ENCODE data around the gene MAP1B.

- TF ChIP-seq, protein P1, sequence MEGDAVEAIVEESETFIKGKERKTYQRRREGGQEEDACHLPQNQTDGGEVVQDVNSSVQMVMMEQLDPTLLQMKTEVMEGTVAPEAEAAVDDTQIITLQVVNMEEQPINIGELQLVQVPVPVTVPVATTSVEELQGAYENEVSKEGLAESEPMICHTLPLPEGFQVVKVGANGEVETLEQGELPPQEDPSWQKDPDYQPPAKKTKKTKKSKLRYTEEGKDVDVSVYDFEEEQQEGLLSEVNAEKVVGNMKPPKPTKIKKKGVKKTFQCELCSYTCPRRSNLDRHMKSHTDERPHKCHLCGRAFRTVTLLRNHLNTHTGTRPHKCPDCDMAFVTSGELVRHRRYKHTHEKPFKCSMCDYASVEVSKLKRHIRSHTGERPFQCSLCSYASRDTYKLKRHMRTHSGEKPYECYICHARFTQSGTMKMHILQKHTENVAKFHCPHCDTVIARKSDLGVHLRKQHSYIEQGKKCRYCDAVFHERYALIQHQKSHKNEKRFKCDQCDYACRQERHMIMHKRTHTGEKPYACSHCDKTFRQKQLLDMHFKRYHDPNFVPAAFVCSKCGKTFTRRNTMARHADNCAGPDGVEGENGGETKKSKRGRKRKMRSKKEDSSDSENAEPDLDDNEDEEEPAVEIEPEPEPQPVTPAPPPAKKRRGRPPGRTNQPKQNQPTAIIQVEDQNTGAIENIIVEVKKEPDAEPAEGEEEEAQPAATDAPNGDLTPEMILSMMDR (conservative IDR thresholded peaks at IDR 0.05 in 1 of 2, IDR thresholded peaks at IDR 0.05 in 1 of 2; ENCODE audit: extremely low read depth in 1 of 2, insufficient read depth in 1 of 2, low read depth in 1 of 2, low read length in 2 of 2) = no peak
- TF ChIP-seq EZH2 (IDR thresholded peaks at IDR 0.05; ENCODE audit: borderline replicate concordance, low read length) = no peak
These were observed 501 bp upstream of the MAP1B start for GRCh38 chr5:72106817-72107130.

Data from mammary epithelial cell (primary cell).